Measurements from ENCODE around the gene UGT1A8. TPM values are rescaled to one million over a fixed set of nuclear protein-coding genes. Genes with fewer than 3 reads are reported as not detected.

UGT1A8 gene
- total RNA-seq, 2 experiments from 2014 or later = not detected

DNA sequence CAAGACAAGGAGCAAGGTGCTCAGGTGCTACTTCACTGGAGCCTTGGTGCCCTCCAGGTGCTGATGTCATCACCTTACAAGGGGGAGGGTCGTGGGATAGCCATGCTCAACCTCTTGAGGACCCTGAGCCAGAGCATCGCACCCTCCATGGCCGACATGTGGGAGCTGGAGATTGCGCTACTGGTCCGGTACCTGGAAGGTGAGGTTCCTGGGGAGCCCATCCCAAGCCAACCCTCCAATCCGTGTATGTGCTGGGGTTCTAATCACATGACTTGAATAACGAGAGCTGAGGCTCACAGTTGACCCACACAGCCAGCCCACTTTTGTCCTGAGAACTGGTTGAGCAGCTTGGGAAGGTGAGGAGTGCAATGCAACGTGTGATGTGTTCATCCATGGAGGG, 186.6 kb downstream of the UGT1A8 start:
- no peak for DNase-seq
- ATAC-seq (ENCODE audit: poor library complexity) = no peak
- Histone ChIP-seq H3K27me3 (ENCODE audit: control insufficient read depth in 1 of 2, insufficient read depth in 2 of 2, low read length in 2 of 2) (peaks cover 3 to 12% of the 10 kb centered on the region in 2 experiments), H3K4me3 (ENCODE audit: low read length) (no peak overlapping the region), H3K36me3 (ENCODE audit: insufficient read depth, low read length) (no peaks in the 10 kb centered on the region), H3K27ac (ENCODE audit: low read depth in 1 of 2, low read length in 2 of 2) (no peak overlapping the region), H3K9me3 (ENCODE audit: control insufficient read depth in 1 of 2, insufficient read depth in 1 of 2, low read length in 2 of 2) (no peaks in the 10 kb centered on the region), H3K4me1 (ENCODE audit: insufficient read depth, low read length) (no peaks in the 10 kb centered on the region)
- no peaks in the 10 kb centered on the region for H3K4me1 Mint-ChIP-seq (ENCODE audit: low read depth)
- no peak overlapping the region for H3K27ac Mint-ChIP-seq
- POLR2A ChIA-PET = no interaction called here
- no peak overlapping the region for H3K4me3 Mint-ChIP-seq
- intact Hi-C loops (cut with DNase I, micrococcal nuclease) = no loop called here
- CTCF ChIA-PET = no interaction called here
- peaks cover 4% of the 10 kb centered on the region for H3K9me3 Mint-ChIP-seq
- TF ChIP-seq, protein P1, sequence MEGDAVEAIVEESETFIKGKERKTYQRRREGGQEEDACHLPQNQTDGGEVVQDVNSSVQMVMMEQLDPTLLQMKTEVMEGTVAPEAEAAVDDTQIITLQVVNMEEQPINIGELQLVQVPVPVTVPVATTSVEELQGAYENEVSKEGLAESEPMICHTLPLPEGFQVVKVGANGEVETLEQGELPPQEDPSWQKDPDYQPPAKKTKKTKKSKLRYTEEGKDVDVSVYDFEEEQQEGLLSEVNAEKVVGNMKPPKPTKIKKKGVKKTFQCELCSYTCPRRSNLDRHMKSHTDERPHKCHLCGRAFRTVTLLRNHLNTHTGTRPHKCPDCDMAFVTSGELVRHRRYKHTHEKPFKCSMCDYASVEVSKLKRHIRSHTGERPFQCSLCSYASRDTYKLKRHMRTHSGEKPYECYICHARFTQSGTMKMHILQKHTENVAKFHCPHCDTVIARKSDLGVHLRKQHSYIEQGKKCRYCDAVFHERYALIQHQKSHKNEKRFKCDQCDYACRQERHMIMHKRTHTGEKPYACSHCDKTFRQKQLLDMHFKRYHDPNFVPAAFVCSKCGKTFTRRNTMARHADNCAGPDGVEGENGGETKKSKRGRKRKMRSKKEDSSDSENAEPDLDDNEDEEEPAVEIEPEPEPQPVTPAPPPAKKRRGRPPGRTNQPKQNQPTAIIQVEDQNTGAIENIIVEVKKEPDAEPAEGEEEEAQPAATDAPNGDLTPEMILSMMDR (IDR thresholded peaks at IDR 0.05) = no peak
- H3K27me3 Mint-ChIP-seq = peaks cover 15% of the 10 kb centered on the region
- no peaks in the 10 kb centered on the region for H3K36me3 Mint-ChIP-seq (ENCODE audit: low read depth)

DNA sequence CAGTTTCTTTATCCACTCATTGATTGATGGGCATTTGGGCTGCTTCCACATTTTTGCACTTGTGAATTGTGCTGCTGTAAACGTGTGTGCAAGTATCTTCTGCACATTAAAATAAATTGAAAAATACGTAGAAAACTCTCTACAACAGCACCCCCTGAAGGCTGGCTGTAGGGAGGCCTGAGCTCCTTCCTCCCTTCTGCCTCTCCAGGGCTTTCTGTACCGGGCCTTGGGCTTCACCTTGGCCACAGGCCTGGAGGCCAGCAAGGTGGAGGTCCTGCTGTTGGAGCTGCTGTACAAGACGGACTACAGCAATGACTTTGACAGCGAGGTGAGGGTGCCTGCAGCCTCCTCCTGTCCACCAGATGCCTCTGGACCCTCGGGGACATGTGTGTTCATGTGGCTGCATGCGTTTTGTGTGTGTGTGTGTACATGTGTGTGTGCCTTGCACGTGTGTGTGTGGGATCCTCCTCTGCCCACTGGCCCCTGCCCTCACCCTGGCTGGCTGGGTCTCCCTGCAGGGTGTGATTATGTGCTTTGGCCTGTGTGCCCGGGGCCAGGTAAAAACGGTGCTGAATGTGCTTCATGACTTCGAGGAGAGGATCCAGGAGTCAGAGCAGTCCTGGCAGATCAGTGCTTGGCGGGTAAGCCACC, 189.9 kb downstream of the UGT1A8 start:
- H3K27ac ChIP-seq (ENCODE audit: low read depth in 1 of 2, low read length in 2 of 2) = no peak overlapping the region
- peaks cover 8 to 12% of the 10 kb centered on the region in 2 experiments for H3K27me3 ChIP-seq (ENCODE audit: control insufficient read depth in 1 of 2, insufficient read depth in 2 of 2, low read length in 2 of 2)
- peaks cover 0 to 5% of the 10 kb centered on the region in 2 experiments for H3K9me3 ChIP-seq (ENCODE audit: control insufficient read depth in 1 of 2, insufficient read depth in 1 of 2, low read length in 2 of 2)
- H3K36me3 ChIP-seq (ENCODE audit: insufficient read depth, low read length) = no peaks in the 10 kb centered on the region
- CTCF ChIA-PET = no interaction called here
- DNase-seq = peak in 1 of 14 experiments; percentile 2
- POLR2A ChIA-PET = no interaction called here
- no peak for ATAC-seq (ENCODE audit: poor library complexity)
- Mint-ChIP-seq H3K27ac (no peak overlapping the region), H3K4me1 (ENCODE audit: low read depth) (no peaks in the 10 kb centered on the region), H3K4me3 (no peak overlapping the region), H3K27me3 (peaks cover 24% of the 10 kb centered on the region), H3K9me3 (no peaks in the 10 kb centered on the region), H3K36me3 (ENCODE audit: low read depth) (no peaks in the 10 kb centered on the region)
- intact Hi-C loops (cut with DNase I, micrococcal nuclease) = no loop called here
- H3K4me1 ChIP-seq (ENCODE audit: insufficient read depth, low read length) = no peaks in the 10 kb centered on the region
- TF ChIP-seq, protein P1 (IDR thresholded peaks at IDR 0.05) = no peak
- no peak overlapping the region for H3K4me3 ChIP-seq (ENCODE audit: low read length)

DNA sequence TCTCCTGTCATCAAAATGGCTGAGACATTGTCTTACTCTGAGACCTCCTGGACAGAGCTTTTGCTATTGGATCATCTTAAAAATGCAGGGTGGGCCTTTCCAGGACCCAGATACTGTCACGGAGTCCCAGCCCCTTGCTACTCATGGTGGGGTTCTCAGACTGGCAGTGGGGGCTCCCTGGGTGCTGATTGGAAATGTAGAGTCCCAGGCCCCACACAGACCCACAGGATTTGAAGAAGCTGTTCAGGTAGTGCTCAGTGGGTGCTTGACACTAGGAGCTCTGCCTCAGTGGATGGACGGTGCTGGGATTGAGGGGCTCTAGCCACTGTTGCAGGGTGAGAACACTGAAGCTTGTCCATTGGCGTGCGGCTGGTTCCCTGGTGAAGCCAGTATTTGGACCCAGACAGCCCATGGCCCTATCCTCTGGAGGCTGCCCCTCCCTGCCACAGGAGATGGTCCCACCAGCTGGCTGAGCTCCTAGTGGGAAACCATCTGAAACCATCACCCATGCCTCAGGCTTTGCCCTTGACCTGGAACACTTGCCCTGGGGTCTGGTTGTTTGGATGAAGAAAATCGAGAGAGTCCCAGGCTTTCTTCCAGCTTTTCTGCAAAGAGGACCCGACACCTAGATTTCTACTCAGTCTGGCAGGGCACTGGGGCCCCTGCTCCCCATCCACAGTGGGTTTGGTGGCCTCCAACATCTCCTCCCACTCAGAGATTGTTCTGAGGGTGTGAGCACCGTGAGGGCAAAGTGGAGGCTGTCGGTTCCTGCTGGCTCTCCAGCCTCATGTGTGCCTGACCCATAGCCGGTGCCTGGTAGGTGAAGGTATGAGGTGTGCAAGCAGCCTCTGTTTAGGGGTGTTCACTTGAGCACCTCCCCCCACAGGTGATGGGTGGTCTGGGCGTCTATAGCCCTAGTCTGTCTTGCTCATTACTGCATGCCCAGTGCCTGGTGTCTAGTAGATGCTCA, 190.8 kb downstream of the UGT1A8 start:
- Mint-ChIP-seq H3K4me3 (no peak overlapping the region), H3K27ac (no peak overlapping the region), H3K27me3 (peaks cover 20% of the 10 kb centered on the region), H3K36me3 (ENCODE audit: low read depth) (no peaks in the 10 kb centered on the region), H3K4me1 (ENCODE audit: low read depth) (no peaks in the 10 kb centered on the region), H3K9me3 (no peaks in the 10 kb centered on the region)
- Histone ChIP-seq H3K4me3 (ENCODE audit: low read length) (no peak overlapping the region), H3K27me3 (ENCODE audit: control insufficient read depth in 1 of 2, insufficient read depth in 2 of 2, low read length in 2 of 2) (peaks cover 8 to 12% of the 10 kb centered on the region in 2 experiments), H3K36me3 (ENCODE audit: insufficient read depth, low read length) (no peaks in the 10 kb centered on the region), H3K9me3 (ENCODE audit: control insufficient read depth in 1 of 2, insufficient read depth in 1 of 2, low read length in 2 of 2) (peaks cover 0 to 5% of the 10 kb centered on the region in 2 experiments), H3K4me1 (ENCODE audit: insufficient read depth, low read length) (no peaks in the 10 kb centered on the region), H3K27ac (ENCODE audit: low read depth in 1 of 2, low read length in 2 of 2) (no peak overlapping the region)
- ATAC-seq (ENCODE audit: poor library complexity) (no peak), DNase-seq (peak in 2 of 14 experiments; percentile 2 to 12)
- ChIA-PET CTCF (no interaction called here), POLR2A (no interaction called here)
- intact Hi-C loops (cut with DNase I, micrococcal nuclease) = no loop called here
- TF ChIP-seq, protein P1 (IDR thresholded peaks at IDR 0.05) = no peak
